Mucosa of stomach (tissue), 1 donor: ENCODE measurements around the gene YAF2.
"Not testable (repeated sequence)": the region's sequence is repeated elsewhere in the genome, so short reads cannot be mapped to it uniquely, and the experiment has no call there.

Source experiments
- H3K27me3 ChIP-seq: one replicate; pipeline ENCODE4 v1.7.0; 2013; ENCODE audit warnings: mild to moderate bottlenecking, low read length; ENCODE audit not compliant: control insufficient read depth, insufficient read depth
- H3K36me3 ChIP-seq: one replicate; pipeline ENCODE4 v1.7.0; 2013; ENCODE audit warnings: low read length; ENCODE audit not compliant: control insufficient read depth, insufficient read depth
- H3K4me1 ChIP-seq: one replicate; pipeline ENCODE4 v1.7.0; 2013; ENCODE audit warnings: mild to moderate bottlenecking, low read length; ENCODE audit not compliant: control insufficient read depth, insufficient read depth
- H3K4me3 ChIP-seq: one replicate; pipeline ENCODE4 v1.7.0; 2013; ENCODE audit warnings: low read length
- H3K9ac ChIP-seq: one replicate; pipeline ENCODE4 v1.7.0; 2013; ENCODE audit warnings: mild to moderate bottlenecking, low read length, moderate library complexity
- H3K9me3 ChIP-seq: one replicate; pipeline ENCODE4 v1.7.0; 2013; ENCODE audit warnings: mild to moderate bottlenecking, low read length, moderate library complexity; ENCODE audit not compliant: control insufficient read depth
- donor health status: Pancreatic carcinoma.

YAF2 gene

GRCh38 chr12:42240131-42240750 is 2.2 kb upstream of the YAF2 start:
- Histone ChIP-seq H3K9me3 (no peaks in the 10 kb centered on the region), H3K9ac (no peak overlapping the region), H3K4me1 (no peaks in the 10 kb centered on the region), H3K27me3 (no peaks in the 10 kb centered on the region), H3K36me3 (no peaks in the 10 kb centered on the region), H3K4me3 (no peak overlapping the region)

GRCh38 chr12:42237853-42238239 is 202 bp downstream of the YAF2 start:
- Histone ChIP-seq H3K9me3 (no peaks in the 10 kb centered on the region), H3K9ac (peak overlapping the region; percentile 81), H3K4me3 (no peak overlapping the region), H3K27me3 (no peaks in the 10 kb centered on the region), H3K4me1 (no peaks in the 10 kb centered on the region), H3K36me3 (no peaks in the 10 kb centered on the region)

GRCh38 chr12:42237052-42237852 is 796 bp downstream of the YAF2 start:
- Histone ChIP-seq H3K4me1 (no peaks in the 10 kb centered on the region), H3K27me3 (no peaks in the 10 kb centered on the region), H3K9ac (peak overlapping the region; percentile 81), H3K4me3 (peak overlapping the region; percentile 51), H3K9me3 (no peaks in the 10 kb centered on the region), H3K36me3 (no peaks in the 10 kb centered on the region)

- H3K9ac ChIP-seq = no peak overlapping the region
- H3K36me3 ChIP-seq = no peaks in the 10 kb centered on the region
- H3K9me3 ChIP-seq = no peaks in the 10 kb centered on the region
- no peaks in the 10 kb centered on the region for H3K27me3 ChIP-seq
- H3K4me1 ChIP-seq = no peaks in the 10 kb centered on the region
- H3K4me3 ChIP-seq = no peak overlapping the region
These were observed 2.0 kb downstream of the YAF2 start for GRCh38 chr12:42236017-42236416.

GRCh38 chr12:42235426-42235825 is 2.6 kb downstream of the YAF2 start:
- no peaks in the 10 kb centered on the region for H3K4me1 ChIP-seq
- no peak overlapping the region for H3K9ac ChIP-seq
- H3K4me3 ChIP-seq = no peak overlapping the region

GRCh38 chr12:42234970-42235369 is 3.1 kb downstream of the YAF2 start:
- H3K27me3 ChIP-seq = no peaks in the 10 kb centered on the region
- no peaks in the 10 kb centered on the region for H3K36me3 ChIP-seq
- H3K4me1 ChIP-seq = no peaks in the 10 kb centered on the region
- H3K4me3 ChIP-seq = no peak overlapping the region
- H3K9me3 ChIP-seq = no peaks in the 10 kb centered on the region
- H3K9ac ChIP-seq = no peak overlapping the region

More at GRCh38 chr12:42235426-42235825, 2.6 kb downstream of the YAF2 start:
- Histone ChIP-seq H3K9me3 (no peaks in the 10 kb centered on the region), H3K36me3 (no peaks in the 10 kb centered on the region), H3K27me3 (no peaks in the 10 kb centered on the region)

- not testable (repeated sequence) for H3K4me3 ChIP-seq, H3K36me3 ChIP-seq, H3K9ac ChIP-seq, H3K27me3 ChIP-seq, H3K9me3 ChIP-seq, H3K4me1 ChIP-seq
These were observed 10.5 kb downstream of the YAF2 start for GRCh38 chr12:42227525-42227924.

GRCh38 chr12:42224501-42224900 is 13.5 kb downstream of the YAF2 start:
- not testable (repeated sequence) for H3K9ac ChIP-seq, H3K36me3 ChIP-seq, H3K4me1 ChIP-seq, H3K27me3 ChIP-seq, H3K9me3 ChIP-seq, H3K4me3 ChIP-seq

- Histone ChIP-seq H3K36me3 (no peaks in the 10 kb centered on the region), H3K4me3 (no peak overlapping the region), H3K9ac (no peak overlapping the region), H3K9me3 (no peaks in the 10 kb centered on the region), H3K27me3 (no peaks in the 10 kb centered on the region), H3K4me1 (no peaks in the 10 kb centered on the region)
These were observed 15.3 kb downstream of the YAF2 start for GRCh38 chr12:42222724-42223123.

GRCh38 chr12:42221726-42222125 is 16.3 kb downstream of the YAF2 start:
- H3K4me1 ChIP-seq = no peaks in the 10 kb centered on the region
- H3K9me3 ChIP-seq = no peaks in the 10 kb centered on the region
- H3K27me3 ChIP-seq = no peaks in the 10 kb centered on the region
- no peak overlapping the region for H3K4me3 ChIP-seq
- H3K9ac ChIP-seq = no peak overlapping the region
- H3K36me3 ChIP-seq = no peaks in the 10 kb centered on the region

GRCh38 chr12:42217656-42218055 is 20.4 kb downstream of the YAF2 start:
- no peaks in the 10 kb centered on the region for H3K4me1 ChIP-seq
- H3K9ac ChIP-seq = no peak overlapping the region
- no peaks in the 10 kb centered on the region for H3K27me3 ChIP-seq
- H3K4me3 ChIP-seq = no peak overlapping the region
- H3K9me3 ChIP-seq = no peaks in the 10 kb centered on the region
- no peaks in the 10 kb centered on the region for H3K36me3 ChIP-seq

- Histone ChIP-seq H3K4me1 (no peaks in the 10 kb centered on the region), H3K4me3 (no peak overlapping the region), H3K9me3 (no peaks in the 10 kb centered on the region)
These were observed 21.3 kb downstream of the YAF2 start for GRCh38 chr12:42216737-42217136.

More at GRCh38 chr12:42216737-42217136, 21.3 kb downstream of the YAF2 start:
- H3K27me3 ChIP-seq = no peaks in the 10 kb centered on the region
- H3K36me3 ChIP-seq = no peaks in the 10 kb centered on the region
- no peak overlapping the region for H3K9ac ChIP-seq
